ENCODE measurements around the gene TANC1.

Gene TANC1

GRCh38 chr2:159215116-159215515, 246.7 kb downstream of the TANC1 start:
- DNase-seq (ENCODE audit: low read depth): no peak
- TF ChIP-seq CTCF (IDR thresholded peaks at IDR 0.05; ENCODE audit: low read depth, low read length, missing control alignments): no peak
- no peak overlapping the region for H3K4me3 ChIP-seq (ENCODE audit: low read depth, low read length)

- no peak for TF ChIP-seq CTCF (IDR thresholded peaks at IDR 0.05; ENCODE audit: low read depth, low read length, missing control alignments)
- DNase-seq (ENCODE audit: low read depth): no peak
- no peak overlapping the region for H3K4me3 ChIP-seq (ENCODE audit: low read depth, low read length)
Observed at GRCh38 chr2:159217676-159218075, 249.2 kb downstream of the TANC1 start.

- no peak for TF ChIP-seq CTCF (IDR thresholded peaks at IDR 0.05; ENCODE audit: low read depth, low read length, missing control alignments)
- DNase-seq (ENCODE audit: low read depth): no peak
Observed at GRCh38 chr2:159218389-159218788, 249.9 kb downstream of the TANC1 start.

GRCh38 chr2:159219394-159219998, 251.1 kb downstream of the TANC1 start:
- no peak overlapping the region for H3K4me3 ChIP-seq (ENCODE audit: low read depth, low read length)
- TF ChIP-seq CTCF (IDR thresholded peaks at IDR 0.05; ENCODE audit: low read depth, low read length, missing control alignments): no peak
- DNase-seq (ENCODE audit: low read depth): no peak

More at GRCh38 chr2:159218389-159218788, 249.9 kb downstream of the TANC1 start:
- no peak overlapping the region for H3K4me3 ChIP-seq (ENCODE audit: low read depth, low read length)

- no peak overlapping the region for H3K4me3 ChIP-seq (ENCODE audit: low read depth, low read length)
- DNase-seq (ENCODE audit: low read depth): no peak
- no peak for TF ChIP-seq CTCF (IDR thresholded peaks at IDR 0.05; ENCODE audit: low read depth, low read length, missing control alignments)
Observed at GRCh38 chr2:159224061-159224813, 255.8 kb downstream of the TANC1 start.

GRCh38 chr2:159225025-159226016, 256.9 kb downstream of the TANC1 start:
- no peak for DNase-seq (ENCODE audit: low read depth)
- H3K4me3 ChIP-seq (ENCODE audit: low read depth, low read length): no peak overlapping the region
- TF ChIP-seq CTCF (IDR thresholded peaks at IDR 0.05; ENCODE audit: low read depth, low read length, missing control alignments): no peak

All from GM12864 (cell line).